Liver (tissue), 9 donors: ENCODE results near the gene GJC3. TPM values are rescaled to one million over a fixed set of nuclear protein-coding genes. Genes with fewer than 3 reads are reported as not detected.

ENCODE experiments used
- DNase-seq: peaks from one replicate; pipeline ENCODE4 v3.0.0-alpha.2; 2017; ENCODE audit warnings: low spot score
- H3K27ac ChIP-seq, 2 donors: one replicate each; pipeline ENCODE4 v1.7.0; 2013; ENCODE audit warnings: inconsistent platforms in 2 of 2, low read length in 2 of 2, control low read depth in 1 of 2, low read depth in 1 of 2, mild to moderate bottlenecking in 1 of 2
- H3K27me3 ChIP-seq, 4 donors: one replicate each; pipeline versions ENCODE4 v1.6.1 to v1.7.0; 2013; ENCODE audit warnings: low read length in 3 of 4, inconsistent platforms in 1 of 4, mild to moderate bottlenecking in 1 of 4, moderate library complexity in 1 of 4; ENCODE audit not compliant: control insufficient read depth in 4 of 4, insufficient read depth in 4 of 4
- H3K36me3 ChIP-seq, 4 donors: one replicate each; pipeline versions ENCODE4 v1.6.1 to v1.7.0; 2013; ENCODE audit warnings: low read length in 3 of 4, mild to moderate bottlenecking in 3 of 4, low read depth in 1 of 4, moderate library complexity in 1 of 4; ENCODE audit not compliant: control insufficient read depth in 4 of 4, insufficient read depth in 3 of 4
- H3K4me1 ChIP-seq, 4 donors: one replicate each; pipeline versions ENCODE4 v1.6.1 to v1.7.0; 2013; ENCODE audit warnings: low read length in 3 of 4, mild to moderate bottlenecking in 3 of 4, moderate library complexity in 1 of 4; ENCODE audit not compliant: control insufficient read depth in 4 of 4, insufficient read depth in 4 of 4
- H3K4me3 ChIP-seq, 3 donors: one replicate each; pipeline versions ENCODE4 v1.6.1 to v1.7.0; 2013; ENCODE audit warnings: low read length in 3 of 3, control low read depth in 1 of 3, low read depth in 1 of 3, mild to moderate bottlenecking in 1 of 3
- H3K9ac ChIP-seq, 2 donors: one replicate each; pipeline ENCODE4 v1.7.0; 2013; ENCODE audit warnings: low read length in 2 of 2, mild to moderate bottlenecking in 2 of 2, moderate library complexity in 2 of 2, control low read depth in 1 of 2, low read depth in 1 of 2
- H3K9me3 ChIP-seq, 4 donors: one replicate each; pipeline versions ENCODE4 v1.6.1 to v1.7.0; 2013; ENCODE audit warnings: low read length in 3 of 4; ENCODE audit not compliant: control insufficient read depth in 4 of 4
- ATF3 ChIP-seq: IDR thresholded peaks from 2 replicates; pipeline ENCODE4 v1.6.1; 2016; ENCODE audit warnings: antibody characterized with exemption
- CTCF ChIP-seq: fragments of 150-350 bp; IDR thresholded peaks from 2 replicates; pipeline ENCODE4 v1.5.1; 2017; ENCODE audit warnings: improper control_type of control experiment, low read depth, low read length; ENCODE audit not compliant: missing input control
- EGR1 ChIP-seq, 2 donors: IDR thresholded peaks; 2 replicates each; pipeline ENCODE4 v1.6.1; 2016 to 2018; ENCODE audit warnings: antibody characterized with exemption in 2 of 2, low read depth in 2 of 2
- FOXA1 ChIP-seq: IDR thresholded peaks from 2 replicates; pipeline ENCODE4 v1.6.1; 2016; ENCODE audit warnings: antibody characterized with exemption
- FOXA2 ChIP-seq: IDR thresholded peaks from 2 replicates; pipeline ENCODE4 v1.6.1; 2016; ENCODE audit warnings: antibody characterized with exemption
- GABPA ChIP-seq, 2 donors: IDR thresholded peaks in 1 of 2; conservative IDR thresholded peaks in 1 of 2; 2 replicates each; pipeline ENCODE4 v1.6.1; 2016; ENCODE audit warnings: antibody characterized with exemption in 2 of 2, mild to moderate bottlenecking in 1 of 2, moderate library complexity in 1 of 2
- HNF4A ChIP-seq, 2 donors: conservative IDR thresholded peaks; 2 replicates each; pipeline ENCODE4 v1.6.1; 2016; ENCODE audit warnings: antibody characterized with exemption in 2 of 2, mild to moderate bottlenecking in 2 of 2
- HNF4G ChIP-seq: IDR thresholded peaks from 2 replicates; pipeline ENCODE4 v1.6.1; 2016; ENCODE audit warnings: antibody characterized with exemption
- JUND ChIP-seq, 2 donors: IDR thresholded peaks; 2 replicates each; pipeline ENCODE4 v1.6.1; 2016; ENCODE audit warnings: antibody characterized with exemption in 2 of 2
- MAX ChIP-seq: IDR thresholded peaks from 2 replicates; pipeline ENCODE4 v1.6.1; 2016; ENCODE audit warnings: antibody characterized with exemption
- NR2F2 ChIP-seq: IDR thresholded peaks from 2 replicates; pipeline ENCODE4 v1.6.1; 2016; ENCODE audit warnings: antibody characterized with exemption
- RAD21 ChIP-seq, 2 donors: IDR thresholded peaks; 2 replicates each; pipeline ENCODE4 v1.6.1; 2016; ENCODE audit warnings: antibody characterized with exemption in 2 of 2, mild to moderate bottlenecking in 2 of 2
- REST ChIP-seq: IDR thresholded peaks from 2 replicates; pipeline ENCODE4 v1.6.1; 2016; ENCODE audit warnings: antibody characterized with exemption, mild to moderate bottlenecking
- RXRA ChIP-seq, 2 donors: IDR thresholded peaks; 2 replicates each; pipeline ENCODE4 v1.6.1; 2017 to 2018; ENCODE audit warnings: antibody characterized with exemption in 2 of 2, mild to moderate bottlenecking in 1 of 2
- SP1 ChIP-seq: IDR thresholded peaks from 2 replicates; pipeline ENCODE4 v1.6.1; 2018; ENCODE audit warnings: antibody characterized with exemption, mild to moderate bottlenecking
- TAF1 ChIP-seq: conservative IDR thresholded peaks from 2 replicates; pipeline ENCODE4 v1.6.1; 2016; ENCODE audit warnings: antibody characterized with exemption, mild to moderate bottlenecking
- YY1 ChIP-seq: IDR thresholded peaks from 2 replicates; pipeline ENCODE4 v1.6.1; 2016; ENCODE audit warnings: antibody characterized with exemption, mild to moderate bottlenecking
- ZBTB33 ChIP-seq: IDR thresholded peaks from 2 replicates; pipeline ENCODE4 v1.6.1; 2016; ENCODE audit warnings: antibody characterized with exemption
- WGBS: extraction: QIAGEN DNeasy Blood & Tissue Kit; methylation state at CpG from one replicate; pipeline ENCODE4 v1.1.7; 2013; 5-methylcytosine and 5-hydroxymethylcytosine counted together
- polyA plus RNA-seq, 2 donors: library from polyadenylated mRNA; stranded (reverse) in 1 of 2; unstranded in 1 of 2; fragments of 200-250 nt in 1 of 2; fragments of >200 nt in 1 of 2; fragmentation: Nextera tagmentation in 1 of 2; extraction: Ambion mirVana in 1 of 2; gene quantifications; one replicate each; pipeline versions ENCODE4 v1.2.1 to v1.2.3, GENCODE V29; 2013 to 2015
- total RNA-seq, 2 donors: library from RNA; depleted of rRNA; stranded (reverse); fragments of >200 nt; gene quantifications; one replicate each; pipeline ENCODE4 v1.2.3, GENCODE V29; 2014
- donor health status: healthy.
- donor health status: healthy.
- donor health status: healthy.
- donor health status: healthy.
- donor health status: healthy.

The GJC3 gene
- total and polyA plus RNA-seq, 4 donors = 0.08 to 1.3 (median 0.14) TPM

GRCh38 chr7:99910976-99911375, 18.4 kb downstream of the GJC3 start:
- Histone ChIP-seq H3K9ac (no peak overlapping the region), H3K4me3 (no peak overlapping the region), H3K27ac (no peak overlapping the region), H3K9me3 (no peaks in the 10 kb centered on the region), H3K36me3 (peaks cover 11 to 35% (median 30%) of the 10 kb centered on the region in 4 donors), H3K27me3 (no peaks in the 10 kb centered on the region), H3K4me1 (peaks cover 0 to 3% (median under 1%) of the 10 kb centered on the region in 4 donors)
- DNase-seq = no peak
- no peak for TF ChIP-seq RXRA (IDR thresholded peaks at IDR 0.05)
- no peak for TF ChIP-seq FOXA2
- no peak for TF ChIP-seq YY1
- no peak for TF ChIP-seq SP1
- TF ChIP-seq EGR1 (IDR thresholded peaks at IDR 0.05; ENCODE audit: low read depth in 2 of 2) = no peak
- TF ChIP-seq RAD21 (IDR thresholded peaks at IDR 0.05) = no peak
- TF ChIP-seq MAX = no peak
- no peak for TF ChIP-seq JUND (IDR thresholded peaks at IDR 0.05)
- TF ChIP-seq ZBTB33 = no peak
- TF ChIP-seq CTCF = no peak
- TF ChIP-seq HNF4A (conservative IDR thresholded peaks at IDR 0.05) = no peak
- WGBS = 98% methylated on average over 2 of the region's 2 CpGs

GRCh38 chr7:99901581-99901980, 27.8 kb downstream of the GJC3 start:
- Histone ChIP-seq H3K27ac (no peak overlapping the region), H3K9ac (no peak overlapping the region), H3K4me3 (no peak overlapping the region), H3K36me3 (peaks cover 13 to 67% (median 35%) of the 10 kb centered on the region in 4 donors), H3K27me3 (no peaks in the 10 kb centered on the region), H3K4me1 (no peaks in the 10 kb centered on the region), H3K9me3 (no peaks in the 10 kb centered on the region)
- WGBS = 93% methylated on average over 10 of the region's 10 CpGs
- DNase-seq = no peak
- TF ChIP-seq RAD21 (IDR thresholded peaks at IDR 0.05) (no peak), NR2F2 (no peak), EGR1 (IDR thresholded peaks at IDR 0.05; ENCODE audit: low read depth in 2 of 2) (no peak), RXRA (IDR thresholded peaks at IDR 0.05) (no peak), ZBTB33 (no peak), MAX (no peak), ATF3 (no peak), HNF4A (conservative IDR thresholded peaks at IDR 0.05) (no peak), TAF1 (no peak), JUND (IDR thresholded peaks at IDR 0.05) (no peak), REST (no peak), SP1 (no peak), YY1 (no peak), FOXA1 (no peak), FOXA2 (no peak), HNF4G (no peak), CTCF (no peak), GABPA (IDR thresholded peaks at IDR 0.05 in 1 of 2, conservative IDR thresholded peaks at IDR 0.05 in 1 of 2) (no peak)
